ENCODE measurements around the gene TBC1D9.

DNA sequence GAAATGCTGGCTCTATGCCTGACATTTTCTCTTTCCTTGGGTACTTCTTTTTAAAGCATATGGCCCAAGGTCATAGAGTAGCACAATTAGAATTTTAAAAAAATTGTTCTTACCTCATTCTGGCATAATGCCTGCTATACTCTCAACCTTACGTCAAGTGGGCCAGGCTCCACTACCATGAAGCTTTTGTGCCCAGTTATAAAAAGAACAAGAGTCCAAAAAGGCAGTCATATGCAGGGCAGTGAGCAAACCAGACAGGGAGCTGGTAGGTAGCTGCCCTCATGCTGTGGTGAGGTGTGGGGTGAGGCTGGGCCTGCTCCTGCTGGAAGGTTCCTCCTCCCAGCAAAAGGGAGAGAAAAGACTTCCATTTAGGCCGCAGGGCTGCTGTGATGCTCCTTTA, 123.1 kb downstream of the TBC1D9 start:
- TF ChIP-seq MAFK (IDR thresholded peaks at IDR 0.05; ENCODE audit: partially characterized antibody): no peak
- no peak for TF ChIP-seq HOXA7 (CRISPR knock-in tag; IDR thresholded peaks at IDR 0.05)
